ENCODE data around the gene RNPEP. TPM values are rescaled to one million over a fixed set of nuclear protein-coding genes. Genes with fewer than 3 reads are reported as not detected.
"Not testable (repeated sequence)": the region's sequence is repeated elsewhere in the genome, so short reads cannot be mapped to it uniquely, and the experiment has no call there.

RNPEP gene
- total RNA-seq, 1 experiment from 2014 or later = 108 TPM

DNA sequence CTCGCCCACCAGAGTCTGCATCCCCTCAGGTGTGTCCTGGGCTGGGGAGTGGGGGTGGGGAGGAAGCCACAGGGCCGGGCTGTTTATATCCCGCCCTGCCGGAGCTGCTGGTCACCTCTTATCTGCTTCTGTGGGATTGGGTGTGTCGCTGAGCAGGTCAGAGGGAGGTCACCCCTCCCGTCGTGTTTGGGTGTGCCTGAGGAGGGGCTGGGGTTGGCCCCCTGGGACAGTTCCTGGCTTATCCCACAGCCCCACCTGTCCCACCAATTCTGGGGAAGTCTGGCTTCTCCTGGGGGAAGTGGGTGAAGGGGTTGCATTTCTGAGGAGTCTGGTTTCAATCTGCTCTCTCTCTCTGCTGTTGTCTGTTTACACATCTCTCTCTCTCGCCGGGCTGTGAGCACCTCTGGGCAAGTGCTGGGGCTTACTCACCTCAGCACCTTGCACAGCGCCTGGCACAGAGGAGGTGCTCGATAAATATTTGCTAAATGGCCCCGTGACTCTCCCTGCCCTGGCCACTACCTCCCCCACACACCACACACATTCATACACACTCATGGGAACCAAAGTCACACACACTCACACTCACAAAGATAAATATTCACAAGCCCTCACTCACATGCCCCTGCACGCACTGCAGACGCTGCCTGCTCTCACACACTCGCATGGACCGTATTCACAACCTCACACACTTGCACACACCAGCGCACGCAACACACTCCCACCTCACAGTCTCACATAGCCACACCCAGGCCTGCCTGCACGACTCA lies 36.2 kb downstream of the RNPEP start:
- Histone ChIP-seq H3K79me2 (ENCODE audit: low read depth) (peaks cover 42% of the 10 kb centered on the region), H2AFZ (no peak overlapping the region), H4K20me1 (ENCODE audit: insufficient read depth) (peaks cover 32% of the 10 kb centered on the region), H3K27me3 (ENCODE audit: insufficient read depth, low read depth) (no peaks in the 10 kb centered on the region), H3K27ac (peak overlapping the region; percentile 97), H3K4me2 (peak overlapping the region; percentile 94), H3K9me3 (ENCODE audit: insufficient read depth, low read depth) (no peaks in the 10 kb centered on the region), H3F3A (ENCODE audit: insufficient read depth, low read depth) (peaks cover 75% of the 10 kb centered on the region), H3K9me2 (ENCODE audit: insufficient read depth) (no peaks in the 10 kb centered on the region), H3K36me3 (ENCODE audit: low read depth) (peaks cover 33% of the 10 kb centered on the region), H3K4me1 (replicated peaks; ENCODE audit: insufficient read depth) (peaks cover 98% of the 10 kb centered on the region), H3K4me3 (peak overlapping the region; percentile 86; the same call in 1 of the 2 replicates)
- peak; percentile 96 to 99 for DNase-seq
- BruUV-seq (replicated peaks) = no TSS peak
- no peak for TF ChIP-seq EZH2 (IDR thresholded peaks at IDR 0.05; ENCODE audit: low read depth)
- TF ChIP-seq, protein P1, sequence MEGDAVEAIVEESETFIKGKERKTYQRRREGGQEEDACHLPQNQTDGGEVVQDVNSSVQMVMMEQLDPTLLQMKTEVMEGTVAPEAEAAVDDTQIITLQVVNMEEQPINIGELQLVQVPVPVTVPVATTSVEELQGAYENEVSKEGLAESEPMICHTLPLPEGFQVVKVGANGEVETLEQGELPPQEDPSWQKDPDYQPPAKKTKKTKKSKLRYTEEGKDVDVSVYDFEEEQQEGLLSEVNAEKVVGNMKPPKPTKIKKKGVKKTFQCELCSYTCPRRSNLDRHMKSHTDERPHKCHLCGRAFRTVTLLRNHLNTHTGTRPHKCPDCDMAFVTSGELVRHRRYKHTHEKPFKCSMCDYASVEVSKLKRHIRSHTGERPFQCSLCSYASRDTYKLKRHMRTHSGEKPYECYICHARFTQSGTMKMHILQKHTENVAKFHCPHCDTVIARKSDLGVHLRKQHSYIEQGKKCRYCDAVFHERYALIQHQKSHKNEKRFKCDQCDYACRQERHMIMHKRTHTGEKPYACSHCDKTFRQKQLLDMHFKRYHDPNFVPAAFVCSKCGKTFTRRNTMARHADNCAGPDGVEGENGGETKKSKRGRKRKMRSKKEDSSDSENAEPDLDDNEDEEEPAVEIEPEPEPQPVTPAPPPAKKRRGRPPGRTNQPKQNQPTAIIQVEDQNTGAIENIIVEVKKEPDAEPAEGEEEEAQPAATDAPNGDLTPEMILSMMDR (conservative IDR thresholded peaks at IDR 0.05) = no peak
- intact Hi-C loops (cut with micrococcal nuclease; ENCODE audit: unreplicated experiment) = loop anchor here (1.0 to 2.0 kb wide), 8 partner anchors 8 to 101 kb away; partner anchors contain the start of gene ELF3
- ChIA-PET CTCF (interaction anchor here (0.6 to 1.2 kb wide), 3 partner anchors 16 to 90 kb away, joined by 3 to 4 read pairs (median 3); no protein-coding TSS in a partner anchor), POLR2A (ENCODE audit: unreplicated experiment) (interaction anchor here (0.7 to 2.7 kb wide), 9 partner anchors 9 to 99 kb away, joined by 3 to 66 read pairs (median 12); partner anchors contain the start of gene ELF3)

DNA sequence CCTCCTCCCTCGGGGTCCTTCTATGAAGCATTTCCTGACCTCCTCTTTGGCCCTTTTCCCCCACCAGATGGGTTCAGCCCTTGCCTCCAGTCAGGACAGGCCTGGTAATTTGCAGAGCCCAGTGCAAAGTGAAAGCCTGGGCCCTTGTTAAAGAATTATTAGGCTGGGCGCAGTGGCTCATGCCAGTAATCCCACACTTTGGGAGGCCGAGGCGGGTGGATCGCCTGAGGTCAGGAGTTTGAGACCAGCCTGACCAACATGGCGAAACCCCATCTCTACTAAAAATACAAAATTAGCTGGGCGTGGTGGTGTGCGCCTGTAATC lies 36.7 kb downstream of the RNPEP start:
- peak overlapping the region; percentile 97 for H3K27ac ChIP-seq
- peak; percentile 75 to 84 for DNase-seq
- intact Hi-C loops (cut with micrococcal nuclease; ENCODE audit: unreplicated experiment) = loop anchor here (2.0 kb wide), 1 partner anchor 66 kb away; no protein-coding TSS in a partner anchor
- BruUV-seq (replicated peaks); H3K9me2 ChIP-seq (ENCODE audit: insufficient read depth); H3K9me3 ChIP-seq (ENCODE audit: insufficient read depth, low read depth); H3K27me3 ChIP-seq (ENCODE audit: insufficient read depth, low read depth); H2AFZ ChIP-seq; CTCF ChIA-PET: not testable (repeated sequence)
- peaks cover 98% of the 10 kb centered on the region for H3K4me1 ChIP-seq (replicated peaks; ENCODE audit: insufficient read depth)
- H3K4me3 ChIP-seq = peak overlapping the region; percentile 8; the same call in 1 of the 2 replicates
- H3K36me3 ChIP-seq (ENCODE audit: low read depth) = peaks cover 27% of the 10 kb centered on the region
- POLR2A ChIA-PET (ENCODE audit: unreplicated experiment) = interaction anchor here (0.7 to 0.9 kb wide), 2 partner anchors 38 to 93 kb away, joined by 6 to 14 read pairs; no protein-coding TSS in a partner anchor
- peak overlapping the region; percentile 94 for H3K4me2 ChIP-seq
- peaks cover 26% of the 10 kb centered on the region for H4K20me1 ChIP-seq (ENCODE audit: insufficient read depth)
- H3F3A ChIP-seq (ENCODE audit: insufficient read depth, low read depth) = peaks cover 70% of the 10 kb centered on the region
- peaks cover 36% of the 10 kb centered on the region for H3K79me2 ChIP-seq (ENCODE audit: low read depth)

DNA sequence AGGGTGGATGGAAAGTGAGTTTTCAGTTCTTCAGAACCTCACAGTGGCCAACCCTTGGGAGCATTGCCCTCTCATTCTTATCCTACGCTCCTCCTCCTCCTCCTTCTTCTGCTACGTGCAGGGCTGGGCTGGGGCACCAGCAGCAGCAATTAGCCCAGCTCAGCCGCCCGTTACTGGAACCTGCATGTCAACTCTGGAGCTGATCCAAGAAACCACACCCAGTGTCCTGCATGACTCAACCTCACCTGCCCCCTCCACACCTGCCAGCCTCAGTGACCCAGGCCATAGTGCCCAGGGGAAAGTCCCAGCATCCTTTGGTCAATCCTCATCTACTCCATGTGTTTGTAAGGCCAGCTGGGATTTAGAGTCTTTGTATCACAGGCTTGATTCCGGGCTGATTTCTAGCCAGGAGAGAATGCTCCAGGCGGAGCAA lies 40.6 kb downstream of the RNPEP start:
- Histone ChIP-seq H2AFZ (no peak overlapping the region), H3K4me1 (replicated peaks; ENCODE audit: insufficient read depth) (peaks cover 65% of the 10 kb centered on the region), H3K4me2 (peak overlapping the region; percentile 60), H3K27me3 (ENCODE audit: insufficient read depth, low read depth) (no peaks in the 10 kb centered on the region), H3K4me3 (no peak overlapping the region; the same call in 1 of the 2 replicates), H3K27ac (peak overlapping the region; percentile 85), H3F3A (ENCODE audit: insufficient read depth, low read depth) (peaks cover 40% of the 10 kb centered on the region), H4K20me1 (ENCODE audit: insufficient read depth) (no peaks in the 10 kb centered on the region), H3K79me2 (ENCODE audit: low read depth) (0 out of 2 replicates have a peak, but pooled peaks cover 6% of the 10 kb centered on the region), H3K9me2 (ENCODE audit: insufficient read depth) (no peaks in the 10 kb centered on the region), H3K36me3 (ENCODE audit: low read depth) (no peaks in the 10 kb centered on the region), H3K9me3 (ENCODE audit: insufficient read depth, low read depth) (no peaks in the 10 kb centered on the region)
- no peak for TF ChIP-seq EZH2 (IDR thresholded peaks at IDR 0.05; ENCODE audit: low read depth)
- TF ChIP-seq, protein P1 (conservative IDR thresholded peaks at IDR 0.05) = no peak
- no TSS peak for BruUV-seq (replicated peaks)
- intact Hi-C loops (cut with micrococcal nuclease; ENCODE audit: unreplicated experiment) = loop anchor here (1.0 to 2.0 kb wide), 5 partner anchors 11 to 83 kb away; no protein-coding TSS in a partner anchor
- peak; percentile 93 to 97 for DNase-seq
- POLR2A ChIA-PET (ENCODE audit: unreplicated experiment) = interaction anchor here (0.6 to 1.7 kb wide), 11 partner anchors 10 to 90 kb away, joined by 3 to 24 read pairs (median 4); partner anchors contain the start of gene ELF3
- CTCF ChIA-PET = interaction anchor here (0.9 kb wide), 1 partner anchor 13 kb away, joined by 3 read pairs; the partner anchor contains the start of gene ELF3

Measured in PC-9 (cell line).